GM12874 (cell line): ENCODE data around the gene MACROD2.

ENCODE experiments used
- TF ChIP-seq, protein P1 (sequence below): IDR thresholded peaks from 2 replicates; pipeline ENCODE4 v1.5.1; 2011; ENCODE audit warnings: low read depth, mild to moderate bottlenecking, control low read depth, low read length, moderate library complexity; ENCODE audit not compliant: insufficient read depth

The MACROD2 gene

DNA sequence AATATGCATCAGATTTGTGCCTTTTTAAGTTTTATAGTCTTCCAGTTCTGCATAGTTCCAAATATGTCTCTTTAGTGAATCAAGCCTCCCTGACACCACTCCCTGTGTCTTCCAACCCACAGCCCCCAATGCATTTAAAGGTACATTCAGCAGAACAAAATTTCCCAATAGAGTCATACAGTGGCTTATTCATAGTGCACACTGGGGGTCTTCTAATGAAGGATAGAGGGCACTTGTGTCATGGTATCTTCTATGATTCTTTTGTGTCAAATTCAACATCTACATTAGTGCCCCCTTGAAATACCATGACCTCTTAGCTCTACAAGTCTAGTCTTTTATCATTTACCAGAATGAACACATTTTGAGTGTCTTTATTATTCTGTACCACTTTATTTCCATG, 308.3 kb downstream of the MACROD2 start:
- TF ChIP-seq, protein P1, sequence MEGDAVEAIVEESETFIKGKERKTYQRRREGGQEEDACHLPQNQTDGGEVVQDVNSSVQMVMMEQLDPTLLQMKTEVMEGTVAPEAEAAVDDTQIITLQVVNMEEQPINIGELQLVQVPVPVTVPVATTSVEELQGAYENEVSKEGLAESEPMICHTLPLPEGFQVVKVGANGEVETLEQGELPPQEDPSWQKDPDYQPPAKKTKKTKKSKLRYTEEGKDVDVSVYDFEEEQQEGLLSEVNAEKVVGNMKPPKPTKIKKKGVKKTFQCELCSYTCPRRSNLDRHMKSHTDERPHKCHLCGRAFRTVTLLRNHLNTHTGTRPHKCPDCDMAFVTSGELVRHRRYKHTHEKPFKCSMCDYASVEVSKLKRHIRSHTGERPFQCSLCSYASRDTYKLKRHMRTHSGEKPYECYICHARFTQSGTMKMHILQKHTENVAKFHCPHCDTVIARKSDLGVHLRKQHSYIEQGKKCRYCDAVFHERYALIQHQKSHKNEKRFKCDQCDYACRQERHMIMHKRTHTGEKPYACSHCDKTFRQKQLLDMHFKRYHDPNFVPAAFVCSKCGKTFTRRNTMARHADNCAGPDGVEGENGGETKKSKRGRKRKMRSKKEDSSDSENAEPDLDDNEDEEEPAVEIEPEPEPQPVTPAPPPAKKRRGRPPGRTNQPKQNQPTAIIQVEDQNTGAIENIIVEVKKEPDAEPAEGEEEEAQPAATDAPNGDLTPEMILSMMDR = no peak

DNA sequence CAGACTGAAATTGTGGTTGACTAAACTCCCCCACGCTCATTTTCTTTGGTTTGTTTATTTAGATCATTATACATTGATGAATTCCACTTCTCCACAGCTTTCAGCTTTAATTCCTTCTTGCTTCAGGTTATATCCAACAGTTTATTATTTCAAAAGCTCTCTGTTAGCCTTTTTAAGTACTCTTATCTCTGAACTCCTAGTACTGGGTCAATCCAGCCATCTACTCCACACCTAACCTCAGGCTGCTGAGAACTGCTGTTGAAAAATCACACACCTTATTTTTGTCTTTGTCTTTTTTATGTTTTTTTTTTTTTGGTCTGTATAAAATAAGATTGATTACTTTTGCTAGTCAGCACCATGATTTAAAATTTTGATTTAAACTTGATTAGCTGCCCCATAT, 309.2 kb downstream of the MACROD2 start:
- TF ChIP-seq, protein P1 = no peak

DNA sequence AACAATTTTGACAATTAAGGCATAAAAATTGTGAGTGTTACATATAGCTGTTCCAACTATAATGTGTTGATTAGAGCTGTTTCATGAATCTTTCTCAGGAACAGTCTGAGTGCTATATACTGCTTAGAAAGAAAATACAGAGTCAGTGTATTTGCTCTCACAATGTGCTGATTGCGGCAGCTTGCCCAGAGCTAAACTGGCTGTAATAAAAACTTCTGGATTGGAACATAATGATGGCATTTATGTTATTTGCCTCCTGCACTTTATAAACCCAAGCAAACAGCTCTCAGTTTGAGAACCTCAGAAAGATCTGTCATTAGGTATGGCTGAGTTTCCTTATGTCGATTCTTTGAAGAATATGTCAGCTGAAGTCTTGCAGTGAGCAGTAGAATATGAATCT, 312.6 kb downstream of the MACROD2 start:
- TF ChIP-seq, protein P1 = no peak

DNA sequence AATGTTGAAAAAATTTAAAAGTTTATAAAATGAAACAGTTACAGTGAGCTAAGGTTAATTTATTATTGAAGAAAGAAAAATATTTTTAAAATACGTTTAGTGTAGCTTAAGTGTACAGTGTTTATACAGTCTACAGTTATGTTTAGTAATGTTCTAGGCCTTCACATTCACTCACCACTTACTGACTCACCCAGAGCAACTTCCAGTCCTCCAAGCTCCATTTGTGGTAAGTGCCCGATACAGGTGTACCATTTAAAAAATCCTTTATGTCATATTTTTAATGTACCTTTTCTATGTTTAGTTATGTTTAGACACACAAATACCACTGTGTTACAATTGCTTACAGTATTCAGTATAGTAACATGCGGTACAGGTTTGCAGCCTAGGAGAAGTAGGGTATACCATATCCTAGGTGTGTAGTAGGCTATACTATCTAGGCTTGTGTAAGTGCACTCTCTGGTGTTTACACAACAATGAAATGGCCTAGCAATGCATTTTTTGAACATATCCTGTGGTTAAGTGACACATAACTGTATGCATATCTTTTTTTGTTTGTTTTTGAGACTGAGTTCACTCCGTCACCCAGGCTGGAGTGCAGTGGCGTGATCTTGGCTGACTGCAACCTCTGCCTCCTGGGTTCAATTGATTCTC, 315.8 kb downstream of the MACROD2 start:
- TF ChIP-seq, protein P1 = no peak

DNA sequence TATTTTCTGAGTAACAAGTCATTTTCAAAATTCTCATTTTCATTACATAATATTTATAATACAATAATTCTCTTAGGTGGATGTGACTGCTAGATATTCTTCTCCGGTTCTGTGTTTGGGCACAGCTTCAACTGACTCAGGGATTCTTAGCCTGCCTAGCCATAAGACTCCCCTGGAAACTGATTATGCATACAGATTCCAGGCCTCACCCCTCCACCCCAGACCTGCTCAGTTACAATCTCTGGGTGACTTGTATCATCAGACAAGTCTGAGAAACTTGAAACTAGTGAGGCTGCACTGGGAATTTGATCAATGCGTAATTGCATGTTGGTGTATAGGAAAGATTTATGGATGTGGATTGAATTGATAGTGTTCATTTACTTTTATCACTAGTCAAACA, 316.7 kb downstream of the MACROD2 start:
- TF ChIP-seq, protein P1 = no peak

DNA sequence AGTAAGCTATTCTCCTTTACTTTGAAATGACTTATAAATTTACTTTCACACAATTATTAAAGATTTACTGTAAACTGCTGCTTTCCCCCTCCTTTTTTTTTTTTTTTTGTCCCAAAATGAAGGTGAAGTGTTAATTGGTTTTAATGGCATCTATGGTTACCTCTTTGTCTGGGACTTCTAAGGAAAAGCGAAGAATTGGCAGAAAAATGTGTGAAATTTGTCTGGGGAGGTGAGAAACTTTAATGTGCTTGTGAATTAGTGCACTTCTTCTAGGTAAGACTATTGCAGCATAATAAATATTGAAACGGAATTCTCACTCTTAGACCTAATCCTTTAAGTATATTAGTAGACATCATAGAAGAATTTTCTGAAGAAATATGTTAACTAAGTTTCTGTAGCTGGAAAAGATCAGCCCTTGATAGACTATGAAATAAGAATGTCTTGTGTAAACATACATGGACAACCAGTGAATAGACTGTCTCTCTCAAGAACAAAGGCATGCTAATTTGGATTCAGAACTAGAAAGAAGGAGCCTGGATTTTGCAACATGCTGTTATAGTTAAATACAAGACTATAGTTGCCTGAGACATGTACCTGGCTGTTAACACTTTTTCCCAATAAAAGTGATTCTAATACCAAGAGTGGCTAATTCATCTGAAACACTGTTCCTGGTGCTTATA, 318.2 kb downstream of the MACROD2 start:
- TF ChIP-seq, protein P1 = no peak

DNA sequence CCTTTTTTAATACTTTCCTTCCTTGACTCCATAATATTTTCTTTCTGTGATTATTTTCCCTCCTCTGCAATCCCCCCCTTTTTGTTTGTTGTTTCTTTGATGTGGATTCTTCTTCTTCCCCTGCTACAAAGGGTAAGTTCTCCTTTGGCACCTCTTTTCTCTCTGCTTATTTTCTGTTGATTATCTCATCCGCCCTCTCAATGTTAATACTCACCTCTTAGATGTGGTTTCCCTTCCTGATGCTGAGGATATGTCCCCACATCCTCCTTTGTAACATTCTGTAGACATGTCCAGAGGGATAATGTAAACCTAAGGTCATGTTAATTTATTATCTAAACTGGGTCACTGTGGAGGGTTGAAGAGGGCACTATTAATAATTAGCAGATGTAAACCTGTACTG, 324.4 kb downstream of the MACROD2 start:
- TF ChIP-seq, protein P1 = no peak
